HG02798 (cell line): Measurements from ENCODE around the gene MX2.

Source experiments
- ATAC-seq: cut with Tn5 transposase; IDR thresholded peaks from one replicate; pipeline ENCODE4 v1.9.1; 2021; ENCODE audit warnings: mild to moderate bottlenecking; ENCODE audit not compliant: unreplicated experiment, poor library complexity

MX2 gene

GRCh38 chr21:41377715-41378114 lies 15.9 kb downstream of the MX2 start:
- ATAC-seq: no peak

DNA sequence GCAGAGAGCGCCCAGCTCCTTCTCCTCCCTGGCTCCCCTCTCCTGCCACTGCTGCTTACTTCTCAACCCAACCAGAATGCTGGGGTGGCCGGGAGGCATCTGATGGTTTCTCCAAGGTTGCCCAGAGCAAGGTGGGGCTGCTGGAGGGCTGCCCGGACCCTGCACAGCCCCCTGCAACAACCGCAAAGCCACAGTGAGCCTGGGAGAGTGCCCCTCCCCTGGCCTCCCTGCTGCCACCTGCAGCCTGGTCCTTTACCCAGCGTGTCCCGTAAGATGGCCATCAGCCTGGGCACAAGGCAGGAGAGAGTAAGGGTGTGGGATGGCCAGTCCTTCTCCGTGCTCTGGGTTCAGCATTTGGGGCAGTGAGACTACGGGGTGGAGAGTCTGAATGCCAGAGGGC lies 17.0 kb downstream of the MX2 start:
- no peak for ATAC-seq

DNA sequence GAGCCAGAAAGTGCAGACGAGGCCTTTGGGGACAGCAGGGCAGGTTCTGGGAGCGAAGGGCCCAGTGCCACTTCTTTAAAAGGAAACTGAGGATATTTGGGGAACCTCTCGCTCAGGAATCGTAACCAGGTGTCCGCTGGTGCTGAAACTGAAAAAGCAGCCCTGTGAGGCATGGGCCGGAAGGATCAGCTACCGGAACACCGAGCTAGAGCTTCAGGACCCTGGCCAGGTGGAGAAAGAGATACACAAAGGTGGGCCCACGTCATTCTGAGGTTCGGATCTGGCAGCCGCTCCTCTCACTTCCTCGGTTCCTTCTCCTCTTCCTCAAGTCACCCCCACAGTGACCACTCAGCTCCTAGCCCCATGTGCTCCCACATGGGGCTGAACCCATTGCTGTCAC lies 18.1 kb downstream of the MX2 start:
- ATAC-seq: no peak

- no peak for ATAC-seq
Observed at GRCh38 chr21:41381731-41382130, 19.9 kb downstream of the MX2 start.

GRCh38 chr21:41387042-41387819 lies 25.4 kb downstream of the MX2 start:
- no peak for ATAC-seq

GRCh38 chr21:41387824-41388223 lies 26.0 kb downstream of the MX2 start:
- no peak for ATAC-seq

GRCh38 chr21:41388259-41388658 lies 26.4 kb downstream of the MX2 start:
- ATAC-seq: no peak

DNA sequence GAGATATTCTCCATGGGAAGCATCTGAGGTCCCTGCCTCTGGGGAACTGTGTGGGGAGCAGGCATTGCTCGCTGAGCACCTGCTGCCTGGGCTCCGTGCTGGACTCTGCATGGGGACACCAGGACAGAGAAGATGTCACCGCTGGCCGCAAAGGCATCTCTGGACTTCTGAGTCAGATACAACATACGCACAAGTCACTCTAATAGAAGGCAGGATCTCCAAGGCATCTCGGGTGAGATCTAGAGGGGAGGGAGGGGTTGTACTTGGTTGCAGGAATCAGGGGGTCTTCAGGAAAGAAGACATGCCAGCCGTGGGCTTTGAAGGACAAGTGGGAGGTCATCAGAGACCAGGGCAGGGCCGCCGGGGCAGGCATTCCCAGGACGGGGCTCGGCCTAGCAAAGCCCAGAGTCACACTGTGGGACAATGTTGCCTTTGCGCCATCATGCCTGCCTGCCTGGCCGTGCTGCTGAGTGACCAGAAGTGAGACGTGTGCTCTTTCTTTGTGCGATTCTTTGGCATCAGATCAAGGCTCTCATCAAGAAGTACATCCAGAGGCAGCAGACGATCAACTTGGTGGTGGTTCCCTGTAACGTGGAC lies 28.3 kb downstream of the MX2 start:
- ATAC-seq: no peak

DNA sequence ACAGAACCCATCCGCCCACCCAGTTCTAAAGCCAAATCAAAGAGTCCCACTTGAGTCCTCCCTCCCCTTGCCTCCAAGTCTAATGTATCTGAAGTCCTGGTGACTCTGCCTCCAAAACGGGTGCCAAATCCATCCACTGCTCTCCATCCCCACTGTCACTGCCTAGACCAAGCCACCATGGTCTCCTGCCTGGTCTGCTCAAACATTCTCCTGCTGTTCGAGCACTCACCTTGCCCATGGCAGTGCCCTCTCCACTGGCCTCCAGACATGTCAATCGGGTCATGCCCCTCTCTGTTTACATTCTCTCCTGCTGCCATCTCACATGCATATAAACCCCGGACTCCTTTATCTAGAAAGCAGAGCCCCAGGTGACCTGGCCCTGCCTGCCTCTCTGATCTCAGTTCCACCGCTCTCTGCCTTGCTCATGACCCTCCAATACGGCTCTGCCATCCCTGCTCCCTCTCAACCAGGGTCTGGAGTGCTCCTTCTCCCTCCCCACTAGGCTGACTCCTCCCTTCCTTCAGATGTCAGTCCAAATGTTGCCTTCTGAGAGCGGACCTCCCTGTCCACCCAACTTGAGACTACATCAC lies 32.1 kb downstream of the MX2 start:
- no peak for ATAC-seq

DNA sequence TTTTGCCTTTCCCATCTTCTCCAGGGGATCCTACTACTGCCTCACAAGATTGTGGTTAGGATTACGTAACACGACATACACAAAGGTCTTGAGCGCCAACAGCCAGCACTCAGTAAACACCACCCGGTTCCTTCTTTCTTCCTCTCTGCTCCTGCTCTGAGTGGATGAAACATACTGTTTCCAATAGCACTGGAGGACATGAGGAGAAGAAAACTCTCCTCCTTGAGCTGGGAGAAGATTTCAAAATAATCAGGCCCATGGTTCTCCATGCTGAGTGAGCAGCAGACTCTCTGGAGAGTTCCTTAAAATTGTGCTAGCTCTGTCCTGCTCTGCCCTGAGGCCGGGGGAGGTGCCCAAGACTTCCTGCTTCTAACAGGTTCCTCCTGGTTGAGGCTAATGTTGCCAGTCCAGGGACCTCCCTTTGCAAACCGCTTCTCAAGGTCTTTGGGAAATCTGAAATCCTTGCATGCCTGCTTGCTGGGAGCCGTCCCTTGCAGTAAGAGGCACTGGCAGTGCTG lies 34.8 kb downstream of the MX2 start:
- ATAC-seq: no peak

DNA sequence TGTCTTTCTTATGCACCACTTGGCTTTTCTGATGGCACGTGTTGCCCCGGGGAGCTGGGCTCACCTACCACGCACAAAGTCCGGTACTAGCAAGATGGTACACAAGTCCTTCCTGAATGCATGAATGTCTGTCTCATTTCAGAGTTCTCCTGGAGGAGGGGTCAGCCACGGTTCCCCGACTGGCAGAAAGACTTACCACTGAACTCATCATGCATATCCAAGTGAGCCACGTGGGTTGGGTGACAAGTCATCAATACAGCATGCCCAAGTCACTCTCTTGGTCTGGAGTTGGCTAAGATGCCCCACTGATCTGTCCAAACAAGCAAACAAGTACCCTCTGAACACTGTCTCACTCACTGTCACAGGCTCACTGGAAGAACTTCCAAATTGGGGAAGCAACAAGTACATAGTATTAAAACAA lies 35.7 kb downstream of the MX2 start:
- no peak for ATAC-seq

DNA sequence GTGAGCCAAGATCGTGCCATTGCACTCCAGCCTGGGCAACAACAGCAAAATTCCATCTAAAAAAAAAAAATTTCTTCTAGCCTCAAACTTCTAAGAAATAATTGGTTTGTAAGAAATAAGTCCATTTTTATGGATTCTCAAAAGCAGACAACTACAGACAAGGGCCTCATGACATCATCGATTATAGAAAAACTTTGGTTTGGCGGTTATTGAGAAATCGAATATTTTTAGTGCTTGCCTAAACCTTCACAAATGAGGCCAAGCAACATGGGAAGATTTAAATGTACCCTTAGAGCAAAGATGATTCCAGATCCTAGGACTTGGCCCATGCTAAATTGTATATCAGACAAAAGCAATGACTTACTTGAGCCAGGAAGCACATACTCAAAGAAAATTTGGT lies 36.4 kb downstream of the MX2 start:
- ATAC-seq: no peak

GRCh38 chr21:41398831-41399230 lies 37.0 kb downstream of the MX2 start:
- ATAC-seq: no peak

GRCh38 chr21:41399246-41399800 lies 37.5 kb downstream of the MX2 start:
- no peak for ATAC-seq

GRCh38 chr21:41402231-41402630 lies 40.4 kb downstream of the MX2 start:
- no peak for ATAC-seq

DNA sequence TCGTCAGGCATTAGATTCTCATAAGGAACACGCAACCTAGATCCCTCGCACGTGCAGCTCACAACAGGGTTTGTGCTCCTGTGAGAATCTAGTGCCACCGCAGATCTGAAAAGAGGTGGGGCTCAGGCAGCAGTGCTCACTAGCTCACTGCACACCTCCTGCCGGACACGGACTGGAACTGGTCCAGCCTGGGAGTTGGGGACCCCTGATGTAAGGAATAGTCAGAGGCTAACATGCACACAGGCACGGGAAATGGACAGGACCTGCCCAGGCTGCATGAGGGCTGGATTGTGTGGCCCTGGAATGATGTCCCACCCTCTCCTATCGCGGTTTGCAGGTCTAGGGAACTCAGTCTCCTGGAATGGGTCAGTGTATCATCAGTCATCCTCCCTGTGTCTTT lies 41.0 kb downstream of the MX2 start:
- ATAC-seq: no peak

GRCh38 chr21:41403331-41403730 lies 41.5 kb downstream of the MX2 start:
- no peak for ATAC-seq

DNA sequence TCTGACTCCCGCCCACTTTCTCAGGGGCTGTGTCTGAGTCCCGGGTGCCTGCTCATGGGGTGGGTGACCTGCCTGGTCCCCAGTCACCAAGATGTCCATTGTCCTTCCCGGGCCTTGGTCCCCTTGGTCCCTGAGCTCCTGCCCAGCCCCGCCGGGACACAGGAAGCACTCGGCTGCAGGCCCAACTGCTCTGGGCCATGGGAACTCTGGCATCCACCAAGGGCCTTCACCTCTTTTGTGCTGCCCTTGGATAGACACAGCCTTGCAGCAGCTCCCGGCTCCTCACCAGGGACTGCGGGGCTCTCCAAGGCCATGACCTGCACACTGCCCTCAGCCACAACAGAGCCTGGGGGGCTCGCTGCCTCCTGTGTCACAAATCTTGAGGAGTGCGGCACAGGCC lies 42.1 kb downstream of the MX2 start:
- ATAC-seq: no peak

DNA sequence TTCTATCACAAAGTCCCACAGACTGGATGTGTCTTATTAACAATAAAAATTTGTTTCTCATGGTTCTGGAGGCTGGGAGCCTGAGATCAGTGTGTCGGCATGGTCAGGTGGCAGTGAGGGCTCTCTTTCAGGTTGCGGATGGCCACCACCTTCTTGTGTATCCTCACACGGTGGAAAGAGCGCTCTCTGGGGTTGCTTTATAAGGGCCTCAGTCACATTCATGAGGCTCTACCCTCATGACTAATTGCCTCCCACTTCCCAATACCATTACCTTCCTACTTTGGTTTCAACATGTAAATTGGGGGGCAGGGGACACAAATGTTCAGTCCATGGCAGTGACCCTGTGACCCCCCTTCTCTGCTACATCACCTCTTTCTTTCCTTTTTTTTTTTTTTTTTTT lies 43.5 kb downstream of the MX2 start:
- no peak for ATAC-seq

GRCh38 chr21:41406340-41406739 lies 44.5 kb downstream of the MX2 start:
- ATAC-seq: no peak
